ENCODE results near the gene GLUD2. TPM values are rescaled to one million over a fixed set of nuclear protein-coding genes. Genes with fewer than 3 reads are reported as not detected.

Gene GLUD2
- total and polyA plus RNA-seq, 2 of the 8 experiments (the other 6 are each of a cell fraction or from before 2014, with no cell fraction given), result 0.14 to 0.26 TPM

GRCh38 chrX:121011254-121011653 lies 36.2 kb upstream of the GLUD2 start (continued):
- TF ChIP-seq, protein P1, sequence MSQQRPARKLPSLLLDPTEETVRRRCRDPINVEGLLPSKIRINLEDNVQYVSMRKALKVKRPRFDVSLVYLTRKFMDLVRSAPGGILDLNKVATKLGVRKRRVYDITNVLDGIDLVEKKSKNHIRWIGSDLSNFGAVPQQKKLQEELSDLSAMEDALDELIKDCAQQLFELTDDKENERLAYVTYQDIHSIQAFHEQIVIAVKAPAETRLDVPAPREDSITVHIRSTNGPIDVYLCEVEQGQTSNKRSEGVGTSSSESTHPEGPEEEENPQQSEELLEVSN (IDR thresholded peaks at IDR 0.05), result no peak

Data from H1 (cell line).